ENCODE results near the gene PARD6B.
"Not testable (repeated sequence)": the region's sequence is repeated elsewhere in the genome, so short reads cannot be mapped to it uniquely, and the experiment has no call there.

PARD6B gene

GRCh38 chr20:50777373-50777772 lies 46.0 kb downstream of the PARD6B start:
- H3K4me1 ChIP-seq (ENCODE audit: low read depth, poor library complexity, severe bottlenecking) = no peaks in the 10 kb centered on the region
- H3K4me2 ChIP-seq = no peak overlapping the region
- no peak overlapping the region for H3K4me3 ChIP-seq (IDR thresholded peaks at IDR 0.05; ENCODE audit: insufficient read depth, low read depth, low read length)
- no peak overlapping the region for H2AFZ ChIP-seq (ENCODE audit: low read depth)
- no peaks in the 10 kb centered on the region for H4K20me1 ChIP-seq (ENCODE audit: insufficient read depth)
- no peaks in the 10 kb centered on the region for H3K79me2 ChIP-seq (ENCODE audit: insufficient read depth, low read depth)
- no peak overlapping the region for H3K27ac ChIP-seq
- H3K9ac ChIP-seq = no peak overlapping the region
- no peak for TF ChIP-seq CTCF (conservative IDR thresholded peaks at IDR 0.05; ENCODE audit: low read depth, low read length)
- H3K27me3 ChIP-seq (ENCODE audit: insufficient read depth, low read depth) = no peaks in the 10 kb centered on the region
- H3K36me3 ChIP-seq (ENCODE audit: insufficient read depth) = no peaks in the 10 kb centered on the region

- not testable (repeated sequence) for H3K9ac ChIP-seq; H3K4me1 ChIP-seq (ENCODE audit: low read depth, poor library complexity, severe bottlenecking); H2AFZ ChIP-seq (ENCODE audit: low read depth); H3K36me3 ChIP-seq (ENCODE audit: insufficient read depth); H3K27ac ChIP-seq; H3K4me3 ChIP-seq (IDR thresholded peaks at IDR 0.05; ENCODE audit: insufficient read depth, low read depth, low read length); H4K20me1 ChIP-seq (ENCODE audit: insufficient read depth); H3K4me2 ChIP-seq; H3K79me2 ChIP-seq (ENCODE audit: insufficient read depth, low read depth); H3K27me3 ChIP-seq (ENCODE audit: insufficient read depth, low read depth)
Observed at GRCh38 chr20:50778994-50779393, 47.6 kb downstream of the PARD6B start.

DNA sequence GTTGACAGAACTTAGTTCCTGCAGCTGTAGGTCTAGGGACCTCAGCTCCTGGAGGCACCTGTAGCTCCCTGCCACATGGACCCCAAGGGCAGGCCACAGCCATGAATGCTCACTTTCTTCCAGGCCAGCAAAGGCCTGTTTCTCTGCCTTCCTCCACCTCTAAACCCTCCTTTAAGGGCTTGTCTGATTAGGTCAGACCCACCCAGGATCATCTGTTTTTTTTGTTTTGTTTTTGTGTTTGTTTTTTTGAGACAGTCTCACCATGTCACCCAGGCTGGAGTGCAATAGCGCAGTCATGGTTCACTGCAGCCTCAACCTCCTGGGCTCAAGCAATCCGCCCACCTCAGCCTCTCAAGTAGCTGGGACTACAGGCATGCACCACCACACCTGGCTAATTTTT lies 52.0 kb downstream of the PARD6B start:
- H4K20me1 ChIP-seq (ENCODE audit: insufficient read depth) = no peaks in the 10 kb centered on the region
- no peak for TF ChIP-seq CTCF (conservative IDR thresholded peaks at IDR 0.05; ENCODE audit: low read depth, low read length)
- H3K27ac ChIP-seq = no peak overlapping the region
- no peak overlapping the region for H3K9ac ChIP-seq
- no peaks in the 10 kb centered on the region for H3K36me3 ChIP-seq (ENCODE audit: insufficient read depth)
- no peak overlapping the region for H2AFZ ChIP-seq (ENCODE audit: low read depth)
- no peaks in the 10 kb centered on the region for H3K4me1 ChIP-seq (ENCODE audit: low read depth, poor library complexity, severe bottlenecking)
- no peak overlapping the region for H3K4me3 ChIP-seq (IDR thresholded peaks at IDR 0.05; ENCODE audit: insufficient read depth, low read depth, low read length)
- H3K27me3 ChIP-seq (ENCODE audit: insufficient read depth, low read depth) = no peaks in the 10 kb centered on the region
- no peaks in the 10 kb centered on the region for H3K79me2 ChIP-seq (ENCODE audit: insufficient read depth, low read depth)
- no peak overlapping the region for H3K4me2 ChIP-seq

GRCh38 chr20:50783903-50784302 lies 52.5 kb downstream of the PARD6B start:
- no peaks in the 10 kb centered on the region for H3K79me2 ChIP-seq (ENCODE audit: insufficient read depth, low read depth)
- no peak overlapping the region for H3K27ac ChIP-seq
- no peak overlapping the region for H2AFZ ChIP-seq (ENCODE audit: low read depth)
- no peak overlapping the region for H3K4me2 ChIP-seq
- H3K9ac ChIP-seq = no peak overlapping the region
- no peaks in the 10 kb centered on the region for H3K36me3 ChIP-seq (ENCODE audit: insufficient read depth)
- TF ChIP-seq CTCF (conservative IDR thresholded peaks at IDR 0.05; ENCODE audit: low read depth, low read length) = no peak
- H4K20me1 ChIP-seq (ENCODE audit: insufficient read depth) = no peaks in the 10 kb centered on the region
- H3K4me3 ChIP-seq (IDR thresholded peaks at IDR 0.05; ENCODE audit: insufficient read depth, low read depth, low read length) = no peak overlapping the region
- no peaks in the 10 kb centered on the region for H3K4me1 ChIP-seq (ENCODE audit: low read depth, poor library complexity, severe bottlenecking)
- no peaks in the 10 kb centered on the region for H3K27me3 ChIP-seq (ENCODE audit: insufficient read depth, low read depth)

DNA sequence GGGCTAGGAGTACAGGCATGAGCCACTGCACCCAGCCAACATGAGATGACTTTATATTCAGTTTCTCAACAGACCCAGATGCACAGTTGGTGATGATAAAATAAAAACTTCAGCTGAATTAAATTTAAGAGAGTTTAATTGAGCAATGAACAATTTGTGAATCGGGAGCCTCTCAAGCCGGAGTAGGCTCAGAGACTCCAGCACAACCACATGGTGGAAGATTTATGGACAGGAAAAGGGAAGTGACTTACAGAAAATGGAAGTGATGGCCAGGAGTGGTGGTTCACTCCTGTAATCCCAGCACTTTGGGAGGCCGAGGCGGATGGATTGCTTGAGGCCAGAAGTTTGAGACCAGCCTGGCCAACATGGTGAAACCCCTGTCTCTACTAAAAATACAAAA lies 53.1 kb downstream of the PARD6B start:
- no peaks in the 10 kb centered on the region for H3K27me3 ChIP-seq (ENCODE audit: insufficient read depth, low read depth)
- H3K4me2 ChIP-seq = no peak overlapping the region
- no peak overlapping the region for H2AFZ ChIP-seq (ENCODE audit: low read depth)
- no peaks in the 10 kb centered on the region for H3K4me1 ChIP-seq (ENCODE audit: low read depth, poor library complexity, severe bottlenecking)
- no peaks in the 10 kb centered on the region for H4K20me1 ChIP-seq (ENCODE audit: insufficient read depth)
- no peak for TF ChIP-seq CTCF (conservative IDR thresholded peaks at IDR 0.05; ENCODE audit: low read depth, low read length)
- H3K9ac ChIP-seq = no peak overlapping the region
- no peaks in the 10 kb centered on the region for H3K36me3 ChIP-seq (ENCODE audit: insufficient read depth)
- no peak overlapping the region for H3K4me3 ChIP-seq (IDR thresholded peaks at IDR 0.05; ENCODE audit: insufficient read depth, low read depth, low read length)
- H3K27ac ChIP-seq = no peak overlapping the region
- H3K79me2 ChIP-seq (ENCODE audit: insufficient read depth, low read depth) = no peaks in the 10 kb centered on the region

Data from KMS-11 (cell line).